Body of pancreas (tissue), 4 donors: ENCODE measurements around the gene OGFOD2.

Experiments
- CTCF ChIP-seq, 7 experiments: fragments of 450-650 bp in 4 of 7; fragments of 200-600 bp in 3 of 7; sonication (generic) in 3 of 7; IDR thresholded peaks; one replicate each; pipeline ENCODE4 v1.5.1; 2016 to 2019; ENCODE audit warnings: antibody characterized with exemption in 7 of 7
- POLR2A ChIP-seq, 3 donors: fragments of 450-650 bp; IDR thresholded peaks; one replicate each; pipeline ENCODE4 v1.6.1; 2016; ENCODE audit warnings: antibody characterized with exemption in 3 of 3, mild to moderate bottlenecking in 2 of 3

DNA sequence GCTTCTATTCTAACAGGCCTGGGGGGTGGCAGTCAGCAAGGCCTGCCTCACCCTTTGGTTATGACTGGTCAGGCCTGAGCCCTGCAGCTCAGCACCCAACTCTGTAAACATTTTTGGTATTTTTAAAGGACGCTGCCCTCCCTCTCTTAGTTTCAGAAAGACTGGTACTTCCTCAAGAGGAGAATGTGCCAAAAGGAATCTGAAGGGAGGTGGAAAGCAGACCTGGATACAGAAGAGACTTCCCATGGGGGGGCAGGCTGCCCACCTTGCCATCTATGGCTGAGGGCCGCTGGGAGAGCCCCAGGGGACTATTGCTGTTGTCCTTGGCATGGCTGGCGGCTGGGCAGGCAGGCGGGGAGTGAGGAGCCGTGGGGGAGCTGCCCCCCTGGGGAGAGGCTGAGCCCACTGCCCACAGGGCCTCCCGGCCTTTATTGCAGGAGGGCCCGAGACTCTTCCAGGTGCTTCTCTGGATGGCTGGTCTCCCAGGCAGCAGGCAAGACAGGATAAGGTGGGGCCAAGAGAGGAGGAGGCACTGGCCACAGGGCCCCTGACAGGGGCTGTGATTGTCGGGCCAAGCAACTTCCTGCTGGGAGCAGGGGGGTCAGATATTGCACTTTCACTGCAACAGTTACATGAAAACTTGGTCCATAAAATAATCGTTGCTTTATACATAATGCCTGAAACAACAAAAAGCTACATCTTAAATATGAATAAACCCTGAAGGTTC lies 8.9 kb downstream of the OGFOD2 start:
- TF ChIP-seq POLR2A (IDR thresholded peaks at IDR 0.05) = no peak
- no peak for TF ChIP-seq CTCF (IDR thresholded peaks at IDR 0.05)
